ENCODE measurements around the gene ING5.

DNA sequence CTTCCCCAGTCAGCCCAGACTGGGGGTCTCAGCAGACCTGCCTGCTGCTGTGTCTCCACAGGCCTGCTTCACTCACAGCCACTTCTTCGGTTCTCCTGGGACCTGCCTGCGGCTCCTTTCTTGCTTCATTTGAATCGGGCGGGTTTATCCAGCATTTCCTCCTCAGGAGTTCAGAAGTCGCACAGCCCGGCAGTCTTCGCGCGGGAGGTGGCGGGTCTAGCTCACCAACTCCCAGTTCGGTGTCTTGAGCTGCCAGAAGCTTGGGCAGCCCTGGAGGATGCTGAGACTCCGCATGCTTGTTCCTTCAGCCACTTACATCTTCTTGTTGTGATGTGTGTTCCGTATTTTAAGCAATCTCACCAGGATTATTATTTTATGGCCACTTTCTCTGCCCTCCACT lies 43.4 kb downstream of the ING5 start:
- no peak for TF ChIP-seq GATA3 (IDR thresholded peaks at IDR 0.05; ENCODE audit: low read depth, low read length)
- TF ChIP-seq GATA2 (IDR thresholded peaks at IDR 0.05; ENCODE audit: low read depth, low read length): no peak

Data from SH-SY5Y (cell line).